HepG2 (cell line): Measurements from ENCODE around the gene TRIM5. TPM values are rescaled to one million over a fixed set of nuclear protein-coding genes. Genes with fewer than 3 reads are reported as not detected.

ENCODE experiments used
- ATAC-seq: fragments of 200-7000 bp; cut with Tn5 transposase; 3 replicates; pipeline ENCODE4 v1.9.1; 2020; ENCODE audit warnings: mild to moderate bottlenecking, moderate library complexity
- BruUV-seq: library from RNA; stranded (reverse); fragments of 400-500 nt; replicated peaks from 2 replicates; lab custom pipeline; 2021; lab: Mats Ljungman, UMichigan
- CTCF ChIA-PET: fragments of 300-600 bp; formaldehyde crosslinking; extraction: SDS; loops from one replicate; lab custom pipeline; 2021; ENCODE audit warnings: low total read pairs, inconsistent platforms, low intra/inter-chr PET ratio; lab: Yijun Ruan, JAX
- POLR2A ChIA-PET: fragments of 350-600 bp; sonication (Branson Sonifier 250); formaldehyde crosslinking; loops from one replicate; lab custom pipeline; 2020; ENCODE audit warnings: antibody characterized with exemption, inconsistent platforms; lab: Yijun Ruan, JAX
- DNase-seq: peaks from one replicate; pipeline ENCODE4 v3.0.0-alpha.2; 2015; ENCODE audit warnings: low spot score
- FAIRE-seq: peaks from 3 replicates; lab custom pipeline; 2011; peaks lifted over from hg19 to GRCh38; lab: Jason Lieb, UNC
- H2AFZ ChIP-seq: one replicate; pipeline ENCODE4 v1.6.1; 2011; ENCODE audit warnings: low read length, inconsistent platforms
- H3K27ac ChIP-seq: fragments of 300-600 bp; 3 replicates; pipeline ENCODE4 v1.8.0; 2011; ENCODE audit warnings: mixed run types, mild to moderate bottlenecking, mixed read lengths, low read length, inconsistent platforms; ENCODE audit not compliant: insufficient read depth; ENCODE audit errors: extremely low read length
- H3K27me3 ChIP-seq, 2 experiments: fragments of 200-600 bp in 1 of 2; 2 replicates in 1 of 2; 3 replicates in 1 of 2; pipeline versions ENCODE4 v1.6.0 to v1.8.0; 2011; ENCODE audit warnings: low read length in 2 of 2, mild to moderate bottlenecking in 2 of 2, moderate library complexity in 2 of 2, inconsistent platforms in 1 of 2; ENCODE audit not compliant: insufficient read depth in 2 of 2, control insufficient read depth in 1 of 2
- H3K36me3 ChIP-seq, 2 experiments: fragments of 200-600 bp in 1 of 2; replicated peaks in 1 of 2; 2 replicates in 1 of 2; 3 replicates in 1 of 2; pipeline versions ENCODE4 v1.5.1 to v1.8.0; 2011; ENCODE audit warnings: low read length in 2 of 2, inconsistent platforms in 1 of 2; ENCODE audit not compliant: insufficient read depth in 2 of 2, control insufficient read depth in 1 of 2
- H3K4me1 ChIP-seq: 2 replicates; pipeline ENCODE4 v1.5.1; 2012; ENCODE audit warnings: low read length, inconsistent platforms; ENCODE audit not compliant: insufficient read depth
- H3K4me2 ChIP-seq: 2 replicates; pipeline ENCODE4 v1.6.0; 2011; ENCODE audit warnings: low read depth, low read length, inconsistent platforms
- H3K4me3 ChIP-seq, 3 experiments: fragments of 200-600 bp in 1 of 3; sonication (generic), shearing (Covaris generic) in 1 of 3; replicated peaks in 1 of 3; 2 replicates each; pipeline ENCODE4 v1.5.1; 2011 to 2016; ENCODE audit warnings: low read length in 3 of 3, inconsistent platforms in 2 of 3, low read depth in 2 of 3, mild to moderate bottlenecking in 2 of 3, control low read depth in 1 of 3, mixed read lengths in 1 of 3; ENCODE audit not compliant: insufficient read depth in 1 of 3
- H3K79me2 ChIP-seq: one replicate; pipeline ENCODE4 v1.6.1; 2011; ENCODE audit warnings: low read length, inconsistent platforms; ENCODE audit not compliant: insufficient read depth
- H3K9ac ChIP-seq: 2 replicates; pipeline ENCODE4 v1.6.0; 2011; ENCODE audit warnings: mild to moderate bottlenecking, low read depth, low read length, inconsistent platforms; ENCODE audit not compliant: insufficient read depth
- H3K9me3 ChIP-seq: 2 replicates; pipeline ENCODE4 v1.5.1; 2012; ENCODE audit warnings: mild to moderate bottlenecking, low read length
- H4K20me1 ChIP-seq: 2 replicates; pipeline ENCODE4 v1.6.0; 2011; ENCODE audit warnings: inconsistent platforms, mild to moderate bottlenecking, low read length, moderate library complexity; ENCODE audit not compliant: insufficient read depth
- CREB1 ChIP-seq, 2 experiments: fragments of 450-650 bp in 1 of 2; IDR thresholded peaks; 2 replicates each; pipeline ENCODE4 v1.6.1; 2016 to 2017; ENCODE audit warnings: control low read depth in 1 of 2, mild to moderate bottlenecking in 1 of 2, missing compliant biosample characterization in 1 of 2, missing genetic modification characterization in 1 of 2
- ELF1 ChIP-seq: sonication (generic); formaldehyde crosslinking; IDR thresholded peaks from 2 replicates; pipeline ENCODE4 v1.4.0; 2020; ENCODE audit warnings: missing genetic modification reagents
- ETS1 ChIP-seq: sonication (generic); formaldehyde crosslinking; IDR thresholded peaks from 2 replicates; pipeline ENCODE4 v1.4.0; 2020; ENCODE audit warnings: missing genetic modification reagents
- MAFF ChIP-seq: IDR thresholded peaks from 2 replicates; pipeline ENCODE4 v1.6.1; 2011; ENCODE audit warnings: low read depth, low read length, improper control_type of control experiment
- PBX3 ChIP-seq: sonication (generic); formaldehyde crosslinking; IDR thresholded peaks from 2 replicates; pipeline ENCODE4 v1.8.1; 2023; ENCODE audit warnings: missing genetic modification reagents, inconsistent platforms, borderline replicate concordance
- PREB ChIP-seq: sonication (generic); formaldehyde crosslinking; IDR thresholded peaks from 2 replicates; pipeline ENCODE4 v1.4.0; 2020; ENCODE audit warnings: missing genetic modification reagents
- RBM22 ChIP-seq: fragments of 200-400 bp; formaldehyde crosslinking; optimal IDR thresholded peaks from 2 replicates; pipeline ENCODE3; 2017; ENCODE audit warnings: mild to moderate bottlenecking, low read length, moderate library complexity
- ZEB1 ChIP-seq: IDR thresholded peaks from 2 replicates; pipeline ENCODE4 v1.6.1; 2012; ENCODE audit warnings: mild to moderate bottlenecking, low read depth, inconsistent platforms; ENCODE audit not compliant: insufficient replicate concordance
- ZNF644 ChIP-seq: IDR thresholded peaks from 2 replicates; pipeline ENCODE4 v1.6.1; 2016; ENCODE audit warnings: low read depth
- ZNF737 ChIP-seq: sonication (generic); formaldehyde crosslinking; IDR thresholded peaks from 2 replicates; pipeline ENCODE4 v1.5.0; 2020; ENCODE audit warnings: missing genetic modification reagents, mild to moderate bottlenecking, borderline replicate concordance
- WGBS: methylation state at CpG from one replicate; pipeline ENCODE4 v1.1.6; 2017; ENCODE audit warnings: low lambda C conversion rate; 5-methylcytosine and 5-hydroxymethylcytosine counted together
- in situ Hi-C: cut with HindIII; loops from 2 replicates; pipeline ENCODE4 v1.10.0; 2017; ENCODE audit warnings: low pct_unique_long_range_greater_than_20kb; ENCODE audit not compliant: extremely low pct_ligation_motif_present
- intact Hi-C: fragments of 100-400 bp; cut with micrococcal nuclease; formaldehyde crosslinking; loops from one replicate; pipeline ENCODE4 v1.10.0; 2022; ENCODE audit not compliant: unreplicated experiment
- polyA plus RNA-seq, 8 experiments: library from polyadenylated mRNA; depleted of rRNA in 3 of 8; stranded (reverse) in 7 of 8; unstranded in 1 of 8; fragments of >200 nt; fragmentation: Illumina TruSeq in 4 of 8; extraction: Trizol in 4 of 8; gene quantifications; 2 replicates each; pipeline versions ENCODE4 v1.2.1 to v1.2.3, GENCODE V29; 2011 to 2016; ENCODE audit warnings: low read depth in 4 of 8, missing spikeins in 1 of 8, mixed read lengths in 1 of 8; ENCODE audit not compliant: insufficient read depth in 1 of 8
- total RNA-seq, 5 experiments: library from RNA; depleted of rRNA; stranded (reverse); fragments of >200 nt; fragmentation: Illumina TruSeq; extraction: Trizol; gene quantifications; 2 replicates each; pipeline ENCODE4 v1.2.3, GENCODE V29; 2016; ENCODE audit warnings: low read depth in 1 of 5

TRIM5 gene
- total and polyA plus RNA-seq, 2 of the 13 experiments (the other 11 are each of a cell fraction or from before 2014, with no cell fraction given), result 7.8 to 13.1 TPM

- peak; percentile 56 for TF ChIP-seq CREB1 (IDR thresholded peaks at IDR 0.05)
- peak; percentile 90 for TF ChIP-seq CREB1 (CRISPR knock-in tag; IDR thresholded peaks at IDR 0.05)
- 0 out of 2 replicates have a peak, but pooled peaks have one; percentile 2 for TF ChIP-seq MAFF
- TF ChIP-seq ZNF644 (CRISPR knock-in tag), result no peak
These were observed at the start of gene TRIM5 (continued) for GRCh38 chr11:5684646-5685362.

- CTCF ChIA-PET, result no interaction called here
- Histone ChIP-seq H2AFZ (no peak overlapping the region), H3K4me2 (no peak overlapping the region), H3K36me3 (no peaks in the 10 kb centered on the region), H3K9me3 (no peaks in the 10 kb centered on the region), H4K20me1 (no peaks in the 10 kb centered on the region), H3K4me3 (no peak overlapping the region), H3K79me2 (no peaks in the 10 kb centered on the region), H3K4me1 (peaks cover 4% of the 10 kb centered on the region), H3K9ac (no peak overlapping the region), H3K27ac (no peak overlapping the region), H3K27me3 (no peaks in the 10 kb centered on the region; a peak in 1 of 5 replicates)
- in situ Hi-C loops (no loop called here), intact Hi-C loops (no loop called here)
- POLR2A ChIA-PET, result no interaction called here
- WGBS, result 0% methylated on average over 1 of the region's 1 CpG
- FAIRE-seq (no peak), ATAC-seq (no peak), DNase-seq (no peak)
- TF ChIP-seq RBM22, result no peak
- TF ChIP-seq ZEB1, result no peak
- TF ChIP-seq ELF1 (CRISPR knock-in tag), result no peak
- TF ChIP-seq PBX3, result no peak
- no peak for TF ChIP-seq ZNF737 (CRISPR knock-in tag)
- TF ChIP-seq ETS1 (CRISPR knock-in tag), result no peak
- TF ChIP-seq PREB (CRISPR knock-in tag), result no peak
- no TSS peak for BruUV-seq
These were observed 42.8 kb upstream of the TRIM5 start for GRCh38 chr11:5727691-5728090.
